Hepatocyte (in vitro differentiated cells): ENCODE results near the gene YJU2.

ENCODE experiments used
- EZH2 ChIP-seq: fragments of 200-600 bp; sonication (generic); IDR thresholded peaks from 2 replicates; pipeline ENCODE4 v1.6.1; 2016; ENCODE audit warnings: antibody characterized with exemption, mild to moderate bottlenecking, borderline replicate concordance
- EZH2phosphoT487 ChIP-seq: fragments of 200-600 bp; sonication (generic); IDR thresholded peaks from one replicate; pipeline ENCODE4 v1.6.1; 2018; ENCODE audit warnings: antibody characterized with exemption, mild to moderate bottlenecking, low read depth, moderate library complexity; ENCODE audit not compliant: unreplicated experiment, severe bottlenecking
- TF ChIP-seq, protein P1 (sequence below): fragments of 200-600 bp; sonication (generic); IDR thresholded peaks from 2 replicates; pipeline ENCODE4 v1.5.1; 2016; ENCODE audit warnings: antibody characterized with exemption, mild to moderate bottlenecking; ENCODE audit not compliant: poor library complexity

DNA sequence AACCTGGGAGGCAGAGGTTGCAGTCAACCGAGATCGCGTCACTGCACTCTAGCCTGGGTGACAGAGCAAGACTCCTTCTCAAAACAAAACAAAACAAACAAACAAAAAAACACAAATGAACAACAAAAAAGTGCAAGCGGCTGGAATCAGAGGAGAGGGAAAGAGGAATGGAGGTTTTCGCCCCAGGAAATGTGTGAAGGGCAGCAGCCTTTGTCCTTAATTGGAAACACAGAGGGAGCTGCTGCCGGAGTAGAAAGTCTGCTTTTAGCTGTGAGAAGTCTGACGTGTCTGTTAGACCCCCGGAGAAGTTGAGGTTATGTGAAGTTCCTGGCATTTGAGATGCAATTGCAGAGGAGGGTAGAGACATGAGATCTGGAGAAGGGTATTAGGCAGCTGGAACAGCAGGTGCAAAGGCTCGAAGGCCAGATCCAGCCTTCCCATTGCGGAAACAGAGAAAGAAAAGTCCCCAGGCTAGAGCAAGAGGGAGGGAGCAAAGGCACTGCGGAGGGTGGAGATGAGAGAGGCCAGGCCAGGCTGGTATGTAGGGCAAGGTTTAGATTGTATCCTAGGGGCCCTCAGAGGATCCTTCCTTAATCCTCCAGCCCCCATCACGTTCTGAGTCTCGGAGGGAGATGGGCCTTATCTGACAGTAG, 54.8 kb downstream of the YJU2 start:
- TF ChIP-seq, protein P1, sequence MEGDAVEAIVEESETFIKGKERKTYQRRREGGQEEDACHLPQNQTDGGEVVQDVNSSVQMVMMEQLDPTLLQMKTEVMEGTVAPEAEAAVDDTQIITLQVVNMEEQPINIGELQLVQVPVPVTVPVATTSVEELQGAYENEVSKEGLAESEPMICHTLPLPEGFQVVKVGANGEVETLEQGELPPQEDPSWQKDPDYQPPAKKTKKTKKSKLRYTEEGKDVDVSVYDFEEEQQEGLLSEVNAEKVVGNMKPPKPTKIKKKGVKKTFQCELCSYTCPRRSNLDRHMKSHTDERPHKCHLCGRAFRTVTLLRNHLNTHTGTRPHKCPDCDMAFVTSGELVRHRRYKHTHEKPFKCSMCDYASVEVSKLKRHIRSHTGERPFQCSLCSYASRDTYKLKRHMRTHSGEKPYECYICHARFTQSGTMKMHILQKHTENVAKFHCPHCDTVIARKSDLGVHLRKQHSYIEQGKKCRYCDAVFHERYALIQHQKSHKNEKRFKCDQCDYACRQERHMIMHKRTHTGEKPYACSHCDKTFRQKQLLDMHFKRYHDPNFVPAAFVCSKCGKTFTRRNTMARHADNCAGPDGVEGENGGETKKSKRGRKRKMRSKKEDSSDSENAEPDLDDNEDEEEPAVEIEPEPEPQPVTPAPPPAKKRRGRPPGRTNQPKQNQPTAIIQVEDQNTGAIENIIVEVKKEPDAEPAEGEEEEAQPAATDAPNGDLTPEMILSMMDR: no peak
- TF ChIP-seq EZH2 (no peak), EZH2phosphoT487 (no peak)
